GM19238 (cell line): ENCODE results near the gene NFE2L2.
"Not testable (repeated sequence)": the region's sequence is repeated elsewhere in the genome, so short reads cannot be mapped to it uniquely, and the experiment has no call there.

ENCODE experiments used
- DNase-seq: peaks from one replicate; pipeline ENCODE4 v3.0.0; 2011; ENCODE audit warnings: low spot score; ENCODE audit not compliant: insufficient read length

Gene NFE2L2

GRCh38 chr2:177264693-177265587 is at the start of gene NFE2L2:
Gene NFE2L2 (minus strand): TSS chr2:177264727. CDS start chr2:177264576, 151 bp downstream.
- DNase-seq: peak; percentile 87

GRCh38 chr2:177314194-177314593 is 49.7 kb upstream of the NFE2L2 start:
- no peak for DNase-seq

DNA sequence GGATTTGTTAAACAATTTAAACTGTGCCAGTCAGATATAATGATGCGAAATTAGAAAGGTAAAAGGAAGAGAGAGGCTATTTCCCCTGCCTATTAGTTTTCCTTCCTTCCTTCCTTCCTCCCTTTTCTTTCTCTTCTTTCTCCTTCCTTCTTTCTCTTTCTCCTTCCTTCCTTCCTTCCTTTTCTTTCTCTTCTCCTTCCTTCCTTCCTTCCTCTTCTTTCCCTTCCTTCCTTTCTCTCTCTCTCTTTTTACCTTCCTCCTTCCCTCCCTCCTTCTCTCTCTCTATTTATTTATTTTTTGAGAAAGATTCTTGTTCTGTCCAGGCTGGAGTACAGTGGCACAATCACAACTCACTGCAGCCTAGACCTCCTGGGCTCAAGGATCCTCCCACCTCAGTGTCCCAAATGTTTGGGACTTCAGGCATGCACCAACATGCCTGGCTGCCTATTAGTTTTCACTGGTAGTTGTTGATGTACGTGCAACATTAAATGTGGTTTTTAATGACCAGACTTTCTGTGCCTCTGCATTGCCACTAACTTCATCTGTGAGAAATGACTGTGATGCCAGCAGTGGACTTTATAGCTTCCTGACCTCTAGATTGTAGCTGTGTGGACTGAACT is 48.7 kb upstream of the NFE2L2 start:
- DNase-seq: no peak

GRCh38 chr2:177312562-177312961 is 48.0 kb upstream of the NFE2L2 start:
- DNase-seq: no peak

DNA sequence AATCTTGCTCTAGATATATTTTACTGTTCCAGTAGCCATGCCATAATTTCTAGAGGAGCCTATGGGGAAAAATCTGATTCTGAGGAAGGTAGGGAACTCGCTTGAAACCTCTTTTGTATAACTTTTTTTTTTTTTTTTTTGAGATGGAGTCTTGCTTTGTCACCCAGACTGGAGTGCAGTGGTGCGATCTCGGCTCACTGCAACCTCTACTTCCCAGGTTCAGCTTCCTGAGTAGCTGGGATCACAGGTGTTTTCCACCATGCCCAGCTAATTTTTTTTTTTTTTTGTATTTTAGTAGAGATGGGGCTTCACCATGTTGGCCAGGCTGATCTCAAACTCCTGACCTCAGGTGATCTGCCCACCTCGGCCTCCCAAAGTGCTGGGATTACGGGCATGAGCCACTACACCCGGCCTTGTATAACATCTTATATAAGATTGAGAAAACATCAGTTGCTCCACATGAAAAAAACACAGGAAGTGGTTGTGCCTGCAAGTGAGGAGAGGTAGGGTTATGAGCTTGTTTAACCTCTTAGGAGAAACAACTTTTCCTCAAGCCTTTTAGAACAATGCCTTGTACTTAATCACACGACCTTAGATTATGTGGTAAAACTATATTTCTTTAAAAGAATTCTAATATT is 45.3 kb upstream of the NFE2L2 start:
- not testable (repeated sequence) for DNase-seq

DNA sequence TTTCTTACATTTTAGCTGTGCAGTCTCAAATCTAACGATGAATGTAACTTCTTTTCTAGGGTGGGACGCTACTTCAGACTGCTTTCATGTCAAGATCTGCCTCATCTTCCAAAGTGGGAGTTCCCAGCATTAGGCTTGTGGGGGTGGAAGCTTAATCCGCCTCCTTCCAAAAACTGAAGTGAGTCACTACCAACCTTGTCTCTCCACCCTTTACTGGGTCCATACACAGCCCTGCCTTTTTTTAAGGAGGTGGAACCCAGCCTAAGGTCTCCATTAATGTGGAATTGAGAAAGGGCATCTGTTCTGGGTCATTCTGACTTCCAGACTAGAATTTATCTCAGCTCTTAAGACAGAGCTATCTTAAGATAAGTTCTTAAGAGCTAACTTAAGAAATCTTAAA is 42.0 kb upstream of the NFE2L2 start:
- DNase-seq: no peak

GRCh38 chr2:177303939-177304338 is 39.4 kb upstream of the NFE2L2 start:
- no peak for DNase-seq

DNA sequence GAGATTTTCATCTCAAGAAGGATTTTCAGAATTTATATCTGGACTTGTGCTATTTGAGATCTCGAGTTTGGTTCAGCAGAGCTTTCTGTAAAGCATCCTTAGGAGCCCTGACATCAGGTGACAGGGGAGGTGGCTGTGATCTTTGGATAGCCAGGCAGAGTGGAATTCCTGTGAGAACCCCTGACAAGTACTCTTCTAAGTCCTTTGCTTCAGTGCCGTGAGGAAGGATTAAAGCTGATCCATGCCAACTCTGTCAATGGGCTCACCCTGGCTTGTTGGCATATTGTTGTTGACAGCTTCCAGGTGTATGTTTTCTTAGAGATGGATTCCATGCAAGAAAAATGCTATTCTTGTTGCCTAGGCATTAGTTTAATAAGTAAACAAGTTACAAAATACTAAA is 38.0 kb upstream of the NFE2L2 start:
- DNase-seq: no peak

- DNase-seq: no peak
Measured at GRCh38 chr2:177298191-177298590, 33.7 kb upstream of the NFE2L2 start.

- no peak for DNase-seq
Measured at GRCh38 chr2:177296040-177296439, 31.5 kb upstream of the NFE2L2 start.

- no peak for DNase-seq
Measured at GRCh38 chr2:177295484-177295883, 31.0 kb upstream of the NFE2L2 start.

GRCh38 chr2:177291701-177292100 is 27.2 kb upstream of the NFE2L2 start:
- no peak for DNase-seq

GRCh38 chr2:177289824-177290628 is 25.5 kb upstream of the NFE2L2 start:
- DNase-seq: peak; percentile 22

DNA sequence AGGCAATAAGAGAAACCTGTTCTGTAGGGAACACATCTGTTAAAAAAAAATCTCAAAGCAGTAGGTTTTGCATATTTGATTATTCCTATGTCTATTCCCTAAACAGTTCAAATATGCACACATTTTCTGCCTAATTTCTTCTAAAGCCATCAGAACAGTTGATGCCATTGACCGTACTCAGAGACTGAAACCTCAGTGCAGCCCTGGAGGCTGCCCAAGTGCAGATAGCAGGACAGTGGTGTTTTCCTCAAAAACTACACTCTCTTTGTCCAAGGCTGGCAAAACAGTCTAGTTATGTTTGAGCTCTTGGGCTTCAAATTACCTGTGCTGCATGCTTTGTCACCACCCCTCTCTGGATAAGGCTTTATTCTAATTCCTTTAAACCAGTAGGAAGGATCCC is 23.3 kb upstream of the NFE2L2 start:
- DNase-seq: no peak

GRCh38 chr2:177285892-177286715 is 21.6 kb upstream of the NFE2L2 start:
- DNase-seq: no peak

DNA sequence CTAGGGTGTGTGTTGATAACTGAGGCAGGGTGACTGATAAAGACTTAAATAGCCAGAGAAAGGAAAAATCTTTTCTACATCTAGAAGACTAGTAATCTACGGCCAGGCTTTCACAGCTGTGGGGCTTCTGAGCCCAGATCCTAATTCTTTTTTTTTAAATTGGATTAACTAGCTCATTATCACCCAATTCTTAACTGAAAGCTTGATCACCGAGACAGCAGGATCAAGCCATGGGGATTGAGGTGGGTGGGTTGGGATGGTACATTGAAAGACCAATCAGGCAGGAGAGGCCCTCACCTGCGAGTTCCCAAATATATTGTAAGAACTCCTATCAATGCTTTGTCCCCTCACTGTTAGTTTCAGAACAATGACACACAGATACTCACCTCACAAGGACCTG is 20.0 kb upstream of the NFE2L2 start:
- DNase-seq: no peak

- no peak for DNase-seq
Measured at GRCh38 chr2:177283906-177284305, 19.4 kb upstream of the NFE2L2 start.

DNA sequence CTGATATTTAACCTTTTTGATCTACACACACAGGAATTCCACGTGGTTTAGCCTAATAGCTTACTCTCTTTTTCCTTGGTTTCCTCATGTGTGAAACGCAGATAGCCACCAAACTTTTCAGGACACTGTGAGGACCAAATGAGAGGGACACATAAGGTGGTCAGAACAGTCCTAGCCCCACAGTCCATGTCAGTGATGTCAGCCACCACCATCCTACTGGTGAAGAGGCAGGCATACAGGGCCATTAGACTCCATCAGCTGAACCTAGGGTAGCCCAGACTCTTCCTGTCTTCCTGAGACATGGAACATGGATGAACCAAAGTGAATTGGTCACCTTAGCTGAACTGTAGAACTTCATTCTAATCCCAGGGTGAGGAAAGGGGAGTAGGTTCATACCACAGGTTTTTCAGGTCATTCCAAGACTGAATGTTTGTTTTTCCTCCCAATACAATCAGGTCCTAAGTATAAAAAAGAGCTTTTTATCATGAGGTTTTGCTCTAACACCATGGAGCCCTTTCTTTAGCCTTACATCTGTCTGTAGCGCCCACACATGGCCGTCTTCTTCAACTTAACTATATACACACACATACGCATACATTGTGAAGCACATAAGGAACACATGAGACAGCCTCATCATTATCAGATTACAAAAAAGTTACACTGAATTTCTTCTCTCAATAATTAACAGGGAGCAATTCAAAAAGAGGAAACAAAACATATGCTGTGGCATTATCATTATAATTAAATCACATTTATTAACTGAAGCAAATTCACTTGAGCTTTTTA is 18.5 kb upstream of the NFE2L2 start:
- DNase-seq: no peak

DNA sequence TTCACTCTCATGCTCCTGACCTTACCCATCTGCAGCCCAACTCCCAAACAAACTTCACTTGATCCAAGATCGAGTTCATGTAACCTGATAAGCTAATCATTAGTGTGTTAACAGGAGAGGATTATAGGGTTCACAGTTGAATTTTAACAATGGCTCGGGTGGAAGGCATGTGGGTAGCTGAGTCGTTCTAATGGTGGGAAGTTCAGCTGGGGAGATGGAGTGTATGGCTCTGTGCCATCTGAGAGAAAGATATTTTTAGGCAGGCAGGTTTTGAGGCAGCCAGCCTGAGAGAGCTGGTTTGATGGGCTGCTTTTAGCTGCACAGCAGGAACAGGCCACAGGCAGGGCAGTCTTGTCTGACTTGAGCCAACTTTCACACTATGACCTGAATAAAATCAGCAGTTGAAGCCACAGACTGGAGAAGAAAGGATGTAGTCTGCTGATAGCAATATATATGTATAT is 17.7 kb upstream of the NFE2L2 start:
- DNase-seq: no peak
